Stimulated activated CD8-positive, alpha-beta memory T cell treated with anti-CD3 and anti-CD28 coated beads, Interleukin-12 subunit alpha, Interleukin-12 subunit beta, amount 100 ng/mL, for 4 hours (primary cell): ENCODE measurements around the gene SLC25A45.
"Not testable (repeated sequence)": the region's sequence is repeated elsewhere in the genome, so short reads cannot be mapped to it uniquely, and the experiment has no call there.

Experiments
- DNase-seq: peaks from one replicate; pipeline ENCODE4 v3.0.0-alpha.2; 2020; ENCODE audit warnings: low read depth

SLC25A45 gene

DNA sequence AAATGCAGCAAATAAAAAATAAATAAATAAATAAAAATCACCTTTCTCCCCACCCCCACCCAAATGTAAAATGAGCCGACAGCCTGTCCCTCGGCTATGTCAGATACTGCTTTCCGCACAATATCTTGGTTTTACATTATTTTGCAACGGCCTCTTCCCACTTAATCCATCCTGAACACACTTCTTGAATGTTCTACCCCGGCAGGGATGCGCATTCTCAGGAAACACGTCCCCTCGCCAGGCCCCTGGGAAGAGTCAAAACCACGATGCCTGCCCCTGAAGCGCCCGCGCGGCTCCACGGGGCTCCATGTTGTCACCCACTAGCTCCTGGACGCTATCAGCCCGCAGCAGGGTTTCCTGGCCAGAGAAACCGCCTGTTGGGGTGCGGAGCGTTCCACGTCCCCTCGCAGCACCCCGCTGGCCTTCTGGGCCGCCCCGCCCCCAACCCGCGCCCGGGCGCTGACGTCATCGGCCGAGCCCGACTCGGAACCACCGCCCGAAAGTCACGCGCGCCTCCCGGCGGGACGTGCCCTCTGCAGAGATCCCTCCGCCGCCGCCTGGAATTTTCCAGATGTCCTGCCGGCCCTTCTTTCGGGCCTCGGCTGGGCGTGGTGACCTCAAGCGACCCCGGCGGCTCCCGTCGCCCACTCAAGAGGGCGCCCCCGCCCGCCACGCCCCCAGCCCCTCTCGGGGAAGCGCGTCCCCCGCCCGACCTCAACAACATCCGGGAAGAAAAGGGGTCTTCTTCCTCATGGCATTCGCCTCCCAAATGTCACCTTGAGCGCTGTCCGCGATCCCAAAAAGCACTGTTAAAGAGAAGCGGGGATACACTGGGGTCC, 39.6 kb upstream of the SLC25A45 start:
- peak; percentile 90 for DNase-seq

DNA sequence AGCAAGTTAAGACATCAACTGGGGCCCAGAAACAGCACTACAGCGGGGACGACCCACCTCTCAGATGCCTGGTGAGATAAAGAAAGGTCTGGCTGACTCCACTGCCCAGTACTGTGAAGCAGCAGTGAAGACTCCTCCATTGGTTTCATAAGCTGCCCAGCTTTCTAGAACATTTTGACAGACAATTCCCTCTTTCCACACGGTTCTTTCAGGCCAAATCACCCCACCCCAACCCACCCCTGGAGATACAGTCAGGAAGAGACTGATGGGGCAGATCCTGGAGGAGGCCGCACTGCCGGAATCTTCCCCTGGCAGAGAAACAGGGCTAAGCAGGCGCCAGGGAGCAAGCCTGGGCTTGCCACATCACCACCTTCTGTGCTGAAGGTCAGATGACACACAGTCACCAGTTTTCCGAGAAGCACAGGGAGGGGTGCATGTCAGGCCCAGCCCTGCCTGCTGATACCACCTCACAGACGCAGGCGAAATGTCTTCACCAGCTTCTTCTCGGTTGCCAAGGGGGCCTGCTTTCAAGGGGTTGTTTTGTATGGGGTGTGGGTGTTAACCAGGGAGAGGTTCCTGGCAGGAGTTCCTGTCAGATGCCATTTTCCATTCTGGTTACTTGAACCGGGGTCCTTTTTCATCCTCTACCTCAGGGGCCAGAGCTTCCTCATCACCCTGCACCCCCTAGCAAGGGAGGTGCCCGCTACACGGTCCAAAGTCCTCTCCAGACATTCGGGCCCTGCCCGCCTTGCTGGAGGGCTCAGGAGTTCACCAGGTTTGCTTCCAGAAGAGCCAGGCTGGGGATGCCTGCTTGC, 38.7 kb upstream of the SLC25A45 start:
- peak; percentile 78 for DNase-seq

DNA sequence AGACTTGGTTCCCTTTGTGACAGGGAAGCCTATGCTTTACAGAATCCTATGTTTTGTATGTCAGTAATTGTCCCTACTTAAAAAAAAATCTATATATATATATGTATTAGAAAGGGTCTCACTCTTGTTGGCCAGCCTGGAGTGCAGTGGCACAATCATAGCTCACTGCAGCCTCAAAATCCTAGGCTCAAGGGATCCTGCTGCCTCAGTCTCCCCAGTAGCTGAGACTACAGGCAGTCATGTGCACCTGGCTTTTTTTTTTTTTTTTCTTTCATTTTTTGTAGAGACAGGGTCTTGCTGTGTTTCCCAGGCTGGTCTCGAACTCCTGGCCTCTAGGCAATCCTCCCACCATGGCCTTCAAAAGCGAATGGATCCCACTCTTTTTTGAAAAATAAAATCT, 38.1 kb upstream of the SLC25A45 start:
- DNase-seq: no peak

DNA sequence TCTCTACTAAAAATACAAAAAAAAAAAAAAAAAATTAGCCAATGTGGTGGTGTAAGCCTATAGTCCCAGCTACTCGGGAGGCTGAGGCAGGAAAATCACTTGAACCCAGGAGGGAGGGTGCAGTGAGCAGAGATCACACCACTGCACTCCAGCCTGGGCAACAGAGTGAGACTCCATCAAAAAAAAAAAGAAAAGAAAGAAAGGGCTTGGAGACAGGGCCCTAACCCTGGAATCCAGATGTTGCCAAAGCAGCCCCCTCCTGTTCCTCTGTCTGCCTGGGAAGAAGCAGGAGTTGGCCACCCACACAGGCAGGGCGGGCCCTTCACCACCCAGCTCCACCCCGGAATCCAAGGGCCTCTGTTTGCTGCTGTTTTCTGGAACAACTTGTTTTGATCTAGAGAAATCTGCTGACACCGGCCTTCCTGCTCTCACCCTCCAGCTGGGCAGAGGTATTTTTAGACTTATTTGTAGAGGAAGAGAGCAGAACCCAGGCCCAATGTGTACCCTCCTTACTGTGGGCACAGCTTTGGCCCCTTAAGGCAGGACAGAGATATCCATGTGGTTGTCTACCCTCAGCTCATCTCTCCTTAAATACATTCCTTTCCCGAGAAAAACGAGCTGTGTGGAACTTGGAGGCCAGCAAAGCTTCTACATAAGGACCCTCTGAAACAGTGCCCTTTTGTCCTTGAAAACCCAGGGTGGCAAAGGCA, 37.5 kb upstream of the SLC25A45 start:
- DNase-seq: no peak

DNA sequence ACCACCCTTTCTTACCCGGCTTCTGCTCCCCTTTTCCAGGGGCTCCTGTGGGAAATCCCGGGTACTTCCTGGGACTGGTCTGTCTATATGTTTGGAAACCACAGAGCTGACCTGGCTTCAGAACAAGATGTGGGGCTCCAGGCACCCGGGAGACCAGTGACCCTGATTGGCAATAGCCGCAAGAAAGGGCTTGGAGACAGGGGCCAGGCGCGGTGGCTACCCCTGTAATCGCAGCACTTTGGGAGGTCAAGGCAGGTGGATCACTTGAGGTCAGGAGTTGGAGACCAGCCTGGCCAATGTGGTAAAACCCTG, 37.0 kb upstream of the SLC25A45 start:
- no peak for DNase-seq

DNA sequence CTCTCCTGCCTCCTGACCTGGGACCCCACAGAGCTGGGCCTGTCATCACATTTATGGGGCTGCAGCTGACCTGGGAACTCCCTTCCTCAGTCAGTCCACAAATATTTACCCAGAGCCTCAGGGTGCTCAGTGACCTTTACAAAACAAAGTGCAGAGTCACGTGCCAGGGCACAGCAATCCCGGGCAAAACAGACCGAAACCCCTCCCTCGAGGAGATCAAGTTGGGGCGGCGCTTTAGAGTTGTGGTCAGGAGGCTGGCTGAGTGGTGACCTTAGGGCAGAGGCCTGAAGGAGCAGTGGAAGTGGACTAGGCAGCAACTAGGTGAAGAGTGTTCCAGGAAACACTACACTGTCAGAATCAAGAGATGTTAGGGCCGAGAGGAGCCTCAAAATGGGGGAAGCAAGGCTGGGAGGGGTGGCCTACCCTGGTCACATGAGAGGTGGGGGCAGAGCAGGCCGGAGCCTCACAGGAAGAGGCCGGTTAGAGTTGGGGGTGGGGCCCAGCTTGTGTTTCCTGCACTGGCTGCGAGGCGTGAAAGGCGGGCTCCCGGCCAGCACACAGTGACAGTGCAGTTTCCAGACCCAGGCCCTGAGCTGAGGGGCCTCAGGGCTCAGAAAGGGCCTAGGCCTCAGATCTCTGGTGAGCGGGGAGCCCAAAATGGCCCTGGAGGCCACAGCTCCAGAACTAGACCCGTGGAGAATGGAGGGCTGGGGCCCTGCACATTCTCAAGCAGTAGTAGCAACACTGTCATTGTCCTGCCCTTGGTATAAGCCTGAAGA, 36.4 kb upstream of the SLC25A45 start:
- peak; percentile 71 for DNase-seq

DNA sequence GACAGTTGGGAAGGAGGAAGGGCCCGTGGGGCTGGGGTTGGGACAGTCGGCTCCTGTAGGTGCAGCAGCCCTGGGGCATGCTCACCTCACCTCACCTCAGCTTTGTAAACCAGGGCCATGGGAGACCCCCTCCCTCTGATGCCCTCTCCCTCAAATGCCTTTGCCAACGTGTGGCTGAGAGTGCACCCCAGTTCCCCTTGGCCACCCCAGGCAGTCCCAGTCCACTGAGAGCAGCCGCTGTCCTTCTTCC, 35.9 kb upstream of the SLC25A45 start:
- DNase-seq: no peak

DNA sequence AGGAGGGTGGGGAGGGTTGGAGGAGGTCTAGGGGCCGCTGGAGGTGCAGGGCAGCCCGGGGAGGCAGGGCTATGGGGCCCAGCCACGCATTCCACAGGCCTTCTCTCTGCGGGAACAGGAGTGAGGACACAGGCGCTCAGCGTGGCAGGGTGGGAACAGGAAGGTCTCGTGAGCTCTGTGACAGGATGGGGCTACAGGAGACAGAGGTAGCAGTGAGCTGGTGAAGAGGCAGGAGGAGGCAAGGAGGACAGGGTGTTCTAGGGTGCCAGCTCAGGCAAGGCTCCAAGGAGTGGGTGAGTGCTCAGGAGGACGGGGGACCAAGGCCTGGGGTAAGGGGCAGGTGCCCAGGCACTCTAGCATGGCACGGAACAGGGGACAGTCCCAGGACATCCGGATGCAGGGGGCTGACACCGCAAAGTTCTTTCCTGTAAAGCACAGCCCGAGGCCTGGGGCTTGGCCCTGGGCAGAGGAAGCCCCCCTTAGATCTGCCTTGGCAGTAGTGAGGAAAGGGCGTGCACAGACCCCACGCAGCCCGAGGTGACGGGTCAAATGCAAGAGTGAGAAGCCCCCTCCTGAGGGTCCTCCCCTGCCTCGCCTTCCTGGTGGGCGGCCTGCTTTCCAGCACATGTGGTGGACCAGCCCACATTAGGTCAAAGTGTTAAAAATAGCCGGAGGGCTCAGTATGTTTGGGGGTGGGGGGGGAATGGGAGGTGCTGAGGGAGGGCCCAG, 35.4 kb upstream of the SLC25A45 start:
- DNase-seq: no peak

DNA sequence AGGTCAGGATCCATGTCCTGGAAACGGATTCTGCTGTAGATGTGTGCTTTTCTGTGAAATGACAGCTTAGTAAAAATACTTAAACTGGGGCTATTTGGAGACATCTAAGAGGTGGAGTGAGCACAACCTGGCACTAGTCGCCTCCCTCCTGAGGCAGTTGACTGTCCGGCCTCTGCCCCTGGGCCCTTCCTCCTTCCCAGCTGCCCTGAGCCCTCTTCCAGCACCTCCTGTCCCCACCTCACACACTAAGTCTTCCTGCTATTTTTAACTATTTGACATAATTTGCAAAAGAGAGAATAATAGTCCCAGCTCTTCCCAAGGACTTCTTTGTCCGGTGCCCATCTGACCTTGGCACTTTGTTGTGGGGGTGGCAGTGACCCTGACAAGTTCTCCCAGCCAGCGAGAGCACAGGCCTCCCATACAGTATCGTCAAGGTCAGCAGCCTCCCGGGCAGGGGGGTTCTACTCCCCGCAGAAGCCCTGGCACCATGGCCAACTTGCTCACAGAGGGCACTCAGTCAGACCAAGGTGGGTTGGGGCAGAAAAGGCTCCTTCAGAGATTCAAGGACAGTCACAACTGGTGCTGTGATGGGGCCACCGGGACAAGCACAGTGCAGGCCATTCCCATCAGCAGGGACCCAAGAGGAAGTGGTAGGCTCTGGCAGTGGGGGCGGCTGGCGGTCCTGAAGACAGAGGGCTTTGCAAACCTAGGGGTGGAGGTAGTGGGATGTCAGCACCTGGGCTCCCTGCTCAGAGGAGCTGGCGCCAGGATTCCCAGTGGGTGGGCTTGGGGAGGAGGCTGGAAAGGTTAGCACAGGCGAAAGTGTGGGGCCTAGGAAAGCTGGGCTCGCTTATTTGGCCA, 34.6 kb upstream of the SLC25A45 start:
- no peak for DNase-seq

DNA sequence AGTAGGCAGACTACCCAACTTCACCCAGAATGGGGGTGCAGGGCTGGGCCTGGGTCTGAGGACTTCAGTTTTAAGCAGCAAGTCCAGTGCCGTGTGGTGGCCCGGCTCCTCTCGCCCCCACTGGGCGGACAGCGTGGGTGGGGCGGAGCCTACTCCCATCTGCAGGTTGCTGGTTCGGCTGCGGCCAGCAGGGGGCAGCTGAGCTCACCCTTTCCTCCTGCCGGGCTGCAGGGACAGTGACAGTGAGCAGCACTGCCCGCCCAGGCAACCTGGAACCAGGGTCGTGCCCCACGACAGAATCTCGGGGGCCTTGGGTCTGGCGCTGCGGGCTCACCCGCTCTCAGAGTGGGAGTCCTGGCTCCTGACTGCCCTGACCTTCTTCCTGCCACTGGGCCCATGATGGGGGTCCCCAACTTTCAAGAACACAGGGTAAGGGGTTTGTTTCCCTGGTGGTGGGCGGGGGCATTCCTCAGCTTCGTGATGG, 33.9 kb upstream of the SLC25A45 start:
- DNase-seq: peak; percentile 84

DNA sequence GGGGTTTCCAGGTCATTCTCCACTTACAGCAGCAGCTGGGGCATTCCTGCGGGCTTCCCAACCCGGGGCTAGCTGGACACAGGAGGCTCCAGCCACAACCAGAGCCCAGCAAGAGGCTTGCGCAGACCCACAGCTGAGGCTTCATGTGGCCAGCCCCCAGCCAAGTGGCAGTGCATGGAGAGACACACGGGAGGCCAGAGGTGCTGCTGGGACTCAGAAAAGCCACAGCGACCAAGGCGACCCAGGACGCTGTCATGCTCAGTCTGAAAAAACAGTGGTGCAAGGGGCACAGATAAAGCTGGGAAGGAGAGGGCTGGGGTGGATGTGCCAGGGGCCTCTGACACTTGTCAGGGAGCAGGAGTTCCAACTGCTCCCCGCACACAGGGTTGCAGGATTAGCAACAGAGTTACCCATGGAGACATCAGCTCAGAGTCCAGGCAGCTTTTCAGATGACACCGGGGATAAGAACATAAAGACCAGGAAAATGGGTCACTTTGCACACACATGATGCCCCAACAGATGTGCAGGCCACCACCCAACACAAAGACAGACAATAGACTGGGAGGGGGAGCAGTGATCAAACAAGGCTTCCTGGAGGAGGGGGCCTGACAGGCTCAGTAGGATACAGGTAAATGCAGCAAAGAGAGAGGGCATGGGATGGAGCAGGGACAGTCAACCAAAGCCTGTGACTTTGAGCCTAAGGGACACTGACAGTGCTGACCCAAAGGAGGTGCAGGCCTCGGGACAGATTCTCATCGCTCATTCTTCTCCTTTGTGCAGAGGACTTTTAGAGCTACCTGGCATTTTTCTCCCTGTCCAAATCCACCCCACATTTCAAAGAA, 33.3 kb upstream of the SLC25A45 start:
- no peak for DNase-seq

DNA sequence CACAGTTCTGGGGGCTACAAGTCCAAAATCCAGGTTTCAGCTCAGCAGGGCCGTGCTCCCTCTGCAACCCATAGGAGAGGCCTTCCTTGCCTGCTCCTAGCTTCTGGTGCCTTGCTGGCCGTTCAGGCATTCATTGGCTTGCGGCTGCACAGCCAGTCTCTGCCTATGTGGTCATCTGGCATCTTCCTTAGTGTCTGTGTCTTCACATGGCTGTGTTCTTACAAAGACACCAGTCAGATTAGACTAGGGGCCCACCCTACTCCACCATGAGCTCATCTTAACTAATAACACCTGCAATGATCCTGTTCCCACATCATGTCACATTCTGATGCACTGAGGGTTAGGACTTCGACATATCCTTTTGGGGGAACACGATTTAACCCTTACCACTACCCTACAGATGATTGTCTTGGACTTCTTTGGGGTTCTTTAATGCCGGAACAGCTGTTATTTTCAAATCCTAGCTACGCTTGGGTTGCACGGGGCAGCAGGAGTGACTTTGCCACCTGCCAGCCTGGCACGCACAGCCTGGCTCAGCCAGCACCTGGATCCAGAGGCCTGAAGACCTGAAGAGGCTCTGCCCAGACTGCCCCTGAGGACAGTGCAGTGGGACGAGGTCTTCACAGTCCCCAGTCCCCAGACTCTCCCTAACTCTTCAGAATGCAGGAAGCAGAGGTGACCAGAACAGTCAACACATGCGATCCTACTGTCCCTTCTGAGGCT, 32.5 kb upstream of the SLC25A45 start:
- no peak for DNase-seq

DNA sequence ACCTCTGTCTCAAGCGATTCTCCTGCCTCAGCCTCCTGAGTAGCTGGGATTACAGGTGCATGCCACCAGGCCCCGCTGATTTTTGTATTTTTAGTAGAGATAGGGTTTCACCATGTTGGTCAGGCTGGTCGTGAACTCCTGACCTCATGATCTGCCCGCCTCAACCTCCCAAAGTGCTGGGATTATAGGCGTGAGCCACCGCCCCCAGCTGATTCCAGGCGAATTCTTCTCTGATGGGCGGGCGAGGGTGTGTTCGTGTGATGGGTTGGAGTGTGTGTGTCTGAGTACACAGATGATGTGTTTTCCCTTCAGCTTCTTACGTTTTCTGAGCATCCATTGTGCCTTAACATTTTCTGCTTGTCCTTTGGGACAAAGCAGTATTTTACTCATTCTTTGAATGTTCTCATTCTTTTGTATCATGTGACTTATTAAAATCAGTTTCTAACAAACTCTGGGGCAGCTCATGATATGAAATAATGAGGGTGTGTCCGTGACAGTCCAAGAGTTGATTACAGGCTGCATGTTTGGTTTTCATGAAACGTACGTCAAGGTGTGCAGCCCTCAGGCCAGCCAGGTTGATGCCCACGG, 30.7 kb upstream of the SLC25A45 start:
- not testable (repeated sequence) for DNase-seq

DNA sequence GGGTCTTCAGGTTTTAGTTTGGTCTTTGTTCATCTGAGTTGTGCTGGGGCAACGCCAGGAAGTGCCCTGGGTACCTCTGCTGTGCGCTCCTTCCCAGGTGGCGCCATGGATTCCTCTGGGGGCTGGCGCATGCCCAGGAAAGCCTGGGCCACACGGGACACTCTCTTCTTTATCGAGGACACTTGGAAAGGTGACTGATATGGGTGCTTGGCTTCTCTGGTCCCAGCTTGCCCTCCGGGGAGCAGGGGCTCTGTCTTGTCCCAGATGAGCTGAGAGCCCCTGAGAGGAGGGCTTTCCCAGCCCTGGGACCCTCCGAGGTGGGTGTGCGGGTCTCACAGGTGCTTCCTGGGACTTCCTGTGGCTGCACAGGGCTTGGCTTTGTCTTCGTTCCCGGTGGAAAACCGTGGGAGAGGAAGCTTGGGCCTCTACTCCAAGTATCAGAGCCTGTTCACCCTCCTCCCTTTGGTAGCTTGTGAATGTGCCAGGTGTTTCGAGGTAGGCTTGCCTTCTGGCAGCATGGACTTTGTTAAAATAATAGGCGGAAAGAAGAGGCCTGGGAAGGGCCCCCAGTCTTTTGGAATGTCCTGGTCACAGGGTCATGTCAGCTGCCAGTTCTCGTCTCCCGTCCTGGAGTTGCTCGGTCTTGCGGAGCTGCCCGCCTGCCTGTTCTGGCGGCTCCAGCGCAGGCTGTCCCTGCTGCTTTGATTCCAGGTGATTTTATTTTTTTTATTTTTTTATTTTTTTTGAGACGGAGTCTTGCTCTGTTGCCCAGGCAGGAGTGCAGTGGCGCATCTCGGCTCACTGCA, 30.0 kb upstream of the SLC25A45 start:
- DNase-seq: no peak

DNA sequence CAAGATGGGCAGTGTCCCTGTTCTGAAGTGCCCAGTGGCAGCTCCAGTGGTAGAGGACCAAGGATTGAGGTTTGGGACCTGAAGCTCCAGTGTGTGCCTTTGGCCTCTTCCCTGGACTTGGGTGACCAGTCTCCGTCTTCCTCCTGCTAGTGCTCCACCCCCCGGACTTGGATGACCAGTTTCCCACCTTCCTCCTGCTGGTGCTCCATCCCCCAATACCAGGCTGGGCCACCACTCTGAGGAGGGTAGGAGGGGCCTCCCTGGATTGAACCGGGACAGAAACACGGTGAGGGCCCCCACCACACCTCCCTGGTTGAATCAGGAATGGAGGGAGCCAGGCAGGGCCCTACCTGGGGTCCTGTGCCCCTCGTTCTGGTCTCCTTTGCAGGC, 29.2 kb upstream of the SLC25A45 start:
- DNase-seq: no peak

DNA sequence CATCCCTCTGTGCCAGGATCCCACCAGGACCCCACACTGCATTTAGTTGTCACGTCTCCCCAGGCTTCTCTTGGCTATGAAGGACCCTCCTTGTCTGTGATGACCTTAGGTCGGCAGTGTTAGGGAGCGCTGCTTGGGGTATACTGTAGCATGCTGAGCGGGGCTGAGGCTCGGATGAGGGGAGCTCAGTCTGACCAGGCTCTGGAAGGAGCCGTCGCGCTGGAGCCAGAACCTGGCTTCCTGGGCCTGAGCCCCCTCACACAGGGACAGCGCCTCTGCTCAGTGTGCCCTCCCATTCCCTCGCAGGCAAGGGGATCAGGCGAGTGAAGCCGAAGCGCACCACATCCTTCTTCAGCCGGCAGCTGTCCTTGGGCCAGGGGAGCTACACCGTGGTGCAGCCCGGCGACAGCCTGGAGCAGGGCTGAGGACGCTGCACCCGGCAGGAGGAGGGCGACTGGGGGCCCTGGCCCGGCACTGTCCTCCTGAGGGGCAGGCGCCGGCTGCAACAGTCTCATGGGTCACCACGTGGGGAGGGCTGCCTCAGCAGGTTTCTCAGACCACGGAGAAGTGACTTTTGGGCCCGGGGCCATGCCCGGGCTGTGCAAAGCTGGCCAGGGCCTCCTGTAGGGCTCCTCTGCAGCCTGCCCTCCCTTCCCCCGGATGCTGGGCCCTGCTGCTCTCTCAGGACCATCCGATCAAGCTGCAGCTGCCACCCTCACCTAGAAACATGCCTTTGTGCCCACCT, 28.7 kb upstream of the SLC25A45 start:
- DNase-seq: no peak
